ENCODE measurements around the gene NTM. TPM values are rescaled to one million over a fixed set of nuclear protein-coding genes. Genes with fewer than 3 reads are reported as not detected.

The NTM gene
- total and polyA plus RNA-seq, 2 donors (not counting 3 experiments of a cell fraction or from before 2014, with no cell fraction given): 1.00 to 1.1 TPM

- no peak overlapping the region for H3K4me2 ChIP-seq (ENCODE audit: insufficient read depth, low read length)
- TF ChIP-seq MAX (IDR thresholded peaks at IDR 0.05; ENCODE audit: insufficient read depth, insufficient read length) (no peak), EZH2 (IDR thresholded peaks at IDR 0.05; ENCODE audit: borderline replicate concordance, low read depth, low read length, severe bottlenecking) (no peak), POLR2A (IDR thresholded peaks at IDR 0.05; ENCODE audit: low read depth, low read length) (no peak), GATA2 (IDR thresholded peaks at IDR 0.05; ENCODE audit: insufficient read depth, insufficient read length, low read depth, low read length) (no peak), FOS (IDR thresholded peaks at IDR 0.05; ENCODE audit: borderline replicate concordance, insufficient read depth, low read length) (no peak), MYC (IDR thresholded peaks at IDR 0.05; ENCODE audit: low read depth, low read length) (no peak), CTCF (IDR thresholded peaks at IDR 0.05; ENCODE audit: extremely low read depth in 1 of 2, insufficient read depth in 1 of 2, low read depth in 1 of 2, low read length in 2 of 2) (no peak), JUN (IDR thresholded peaks at IDR 0.05; ENCODE audit: borderline replicate concordance, insufficient read depth, insufficient read length, low read depth) (no peak), POLR2AphosphoS5 (IDR thresholded peaks at IDR 0.05; ENCODE audit: insufficient read depth, low read depth, low read length) (no peak)
- no peaks in the 10 kb centered on the region for H3K9me3 ChIP-seq (replicated peaks; ENCODE audit: control insufficient read depth, insufficient read depth, low read length)
- H3K9me1 ChIP-seq (replicated peaks; ENCODE audit: control insufficient read depth, extremely low read depth, insufficient read depth, low read length): no peaks in the 10 kb centered on the region
- CTCF ChIA-PET: interaction anchor here (1.1 to 2.8 kb wide), 4 partner anchors 12 to 224 kb away, joined by 3 to 10 read pairs (median 4); no protein-coding TSS in a partner anchor
- FAIRE-seq (no peak), DNase-seq (ENCODE audit: low read depth, low spot score) (no peak)
- no peak overlapping the region for H2AFZ ChIP-seq (ENCODE audit: low read depth, low read length)
- no peak overlapping the region for H3K27ac ChIP-seq (ENCODE audit: insufficient read depth, low read depth, low read length)
- no peaks in the 10 kb centered on the region for H3K79me2 ChIP-seq (ENCODE audit: control insufficient read depth, insufficient read depth, low read length)
- no peak overlapping the region for H3K4me3 ChIP-seq (replicated peaks in 1 of 3; ENCODE audit: insufficient read depth in 1 of 3, low read depth in 1 of 3, low read length in 3 of 3)
- H3K27me3 ChIP-seq (ENCODE audit: control insufficient read depth in 2 of 2, insufficient read depth in 2 of 2, low read length in 2 of 2): peaks cover 0 to 8% of the 10 kb centered on the region in 2 experiments
- dilution Hi-C loops (cut with MboI; ENCODE audit: extremely low pct_ligation_motif_present, low sequenced_read_pairs): loop anchor here (25.0 kb wide), 1 partner anchor 166 kb away; no protein-coding TSS in a partner anchor
- H3K36me3 ChIP-seq (ENCODE audit: control insufficient read depth in 2 of 2, extremely low read depth in 1 of 2, insufficient read depth in 2 of 2, low read length in 2 of 2): no peaks in the 10 kb centered on the region
- no peak overlapping the region for H3K9ac ChIP-seq (replicated peaks; ENCODE audit: extremely low read depth, insufficient read depth, low read length)
- intact Hi-C loops (cut with micrococcal nuclease): no loop called here
- H3K4me1 ChIP-seq (ENCODE audit: control insufficient read depth, extremely low read depth, insufficient read depth, low read length): no peaks in the 10 kb centered on the region
- POLR2A ChIA-PET: no interaction called here
- BruUV-seq (replicated peaks): no TSS peak
- H4K20me1 ChIP-seq (replicated peaks; ENCODE audit: control insufficient read depth, extremely low read depth, insufficient read depth, low read length): no peaks in the 10 kb centered on the region
Observed at GRCh38 chr11:131903074-131903473, 532.7 kb downstream of the NTM start.

Measured in endothelial cell of umbilical vein (primary cell).